Measurements from ENCODE around the gene PIGW.
A peak's percentile ranks its signal among the peaks of the same experiment; 100 is the strongest.
"Not testable (repeated sequence)": the region's sequence is repeated elsewhere in the genome, so short reads cannot be mapped to it uniquely, and the experiment has no call there.

Gene PIGW

DNA sequence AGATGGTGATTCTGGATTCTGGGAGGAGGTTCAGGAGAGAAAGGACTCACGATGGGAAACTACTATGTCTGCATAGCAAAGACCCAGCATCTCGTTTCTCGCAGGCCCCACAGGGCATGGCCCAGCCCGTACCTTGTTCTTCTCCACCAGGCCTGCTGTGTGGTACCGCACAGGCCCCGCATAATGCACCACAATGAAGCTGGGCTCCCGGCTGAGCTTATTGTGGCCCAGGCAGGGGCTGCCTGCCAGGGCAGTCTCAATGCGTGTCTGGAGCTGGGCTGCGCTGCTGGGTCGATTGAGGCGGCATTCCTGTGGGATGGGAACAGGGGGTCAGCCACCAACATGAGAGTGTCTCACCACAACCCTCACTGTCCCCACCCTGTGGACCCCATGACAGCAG, 28.0 kb upstream of the PIGW start:
- no peak for DNase-seq (ENCODE audit: low read depth, low spot score)

DNA sequence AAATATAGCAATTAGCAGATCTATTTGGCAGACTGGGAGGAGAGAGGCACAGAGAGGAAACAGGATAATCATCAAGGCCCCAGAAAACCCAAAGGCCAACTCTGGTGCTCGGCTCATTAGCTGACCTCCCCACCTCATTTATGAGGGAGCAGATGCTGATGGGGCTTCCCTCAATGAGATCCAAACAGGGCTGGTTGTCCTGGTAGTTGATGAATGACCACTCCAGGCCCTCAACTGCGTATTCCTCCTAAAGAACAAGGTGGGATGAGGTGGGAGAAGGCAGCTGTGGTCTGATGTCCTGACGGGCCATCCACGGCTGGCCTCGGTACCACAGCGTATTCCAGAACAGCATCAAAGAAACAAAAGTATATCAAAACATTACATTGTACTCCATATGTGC, 27.5 kb upstream of the PIGW start:
- no peak overlapping the region for H3K4me3 ChIP-seq (ENCODE audit: low read length)

More for the DNA sequence above, 28.0 kb upstream of the PIGW start:
- no peak overlapping the region for H3K4me3 ChIP-seq (ENCODE audit: low read length)

DNA sequence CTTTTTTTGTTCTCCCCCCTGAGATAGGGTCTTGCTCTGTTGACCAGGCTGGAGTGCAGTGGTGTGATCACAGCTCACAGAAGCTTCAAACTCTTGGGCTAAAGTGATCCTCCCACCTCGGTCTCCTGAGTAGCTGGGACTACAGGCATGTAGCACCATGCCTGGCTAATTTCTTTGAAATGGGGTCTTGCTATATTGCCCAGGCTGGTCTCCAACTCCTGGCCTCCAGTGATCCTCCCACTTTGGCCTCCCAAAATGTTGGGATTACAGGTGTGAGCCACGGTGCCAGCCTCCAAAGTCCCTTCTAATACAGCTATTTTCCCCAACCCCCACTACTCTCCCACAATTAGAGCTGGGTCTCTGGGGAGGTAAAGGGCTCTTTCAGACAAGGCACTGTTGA, 26.3 kb upstream of the PIGW start:
- DNase-seq (ENCODE audit: low read depth, low spot score); H3K4me3 ChIP-seq (ENCODE audit: low read length): not testable (repeated sequence)

More for the DNA sequence above, 27.5 kb upstream of the PIGW start:
- no peak for DNase-seq (ENCODE audit: low read depth, low spot score)

DNA sequence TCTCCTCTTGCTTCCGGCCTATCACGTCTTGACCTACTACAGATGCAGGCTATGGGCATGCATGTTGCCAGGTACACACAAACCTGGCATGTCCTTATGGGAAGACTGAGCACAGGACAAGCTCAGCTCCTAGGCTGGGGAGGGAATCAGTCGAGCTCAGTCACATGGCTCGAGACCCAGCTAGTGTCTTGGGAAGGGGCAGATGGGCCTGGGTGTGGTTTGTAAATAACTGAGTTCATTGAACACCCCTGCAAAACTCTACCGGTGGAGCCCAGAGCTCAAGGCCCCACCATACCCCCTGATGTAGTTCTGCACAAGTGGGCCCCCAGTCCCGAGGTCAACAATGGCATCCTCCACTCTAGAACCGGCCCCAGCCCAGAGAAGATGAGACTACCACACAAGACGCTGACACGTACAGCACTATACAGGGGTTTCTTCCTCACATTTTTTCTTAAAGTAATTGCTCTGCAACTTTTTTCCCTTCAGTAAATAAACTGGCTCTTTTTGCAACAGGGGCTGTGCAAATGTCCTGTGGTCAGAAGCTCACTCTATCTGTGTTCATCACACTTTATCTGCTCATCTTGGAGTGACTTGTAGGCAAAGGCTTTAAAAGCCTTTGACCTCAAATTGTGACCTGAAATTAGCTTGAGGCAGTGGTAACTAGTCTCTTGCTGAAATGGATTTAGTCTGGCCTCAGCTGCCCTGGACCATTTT, 25.4 kb upstream of the PIGW start:
- DNase-seq (ENCODE audit: low read depth, low spot score): no peak
- H3K4me3 ChIP-seq (ENCODE audit: low read length): no peak overlapping the region

DNA sequence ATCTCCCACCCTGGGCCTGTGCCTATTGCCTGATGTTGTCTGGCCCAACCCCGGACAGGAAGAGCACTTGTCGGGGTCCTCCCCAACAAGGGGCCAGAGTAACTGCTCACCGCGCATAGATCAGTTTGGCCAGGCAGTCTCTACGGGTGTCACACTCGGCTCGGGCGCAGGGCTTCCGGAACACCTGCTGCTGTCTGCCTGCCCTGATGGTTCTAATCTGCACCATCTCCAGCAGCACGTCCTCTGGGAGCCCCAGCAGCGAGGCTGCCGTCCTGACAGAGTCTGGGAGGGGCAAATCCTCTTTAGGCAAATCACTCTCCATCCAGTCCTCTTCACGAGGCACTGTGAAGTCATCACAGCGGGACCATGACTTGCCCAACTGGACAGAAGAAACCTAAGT, 24.2 kb upstream of the PIGW start:
- H3K4me3 ChIP-seq (ENCODE audit: low read length): no peak overlapping the region
- DNase-seq (ENCODE audit: low read depth, low spot score): no peak

DNA sequence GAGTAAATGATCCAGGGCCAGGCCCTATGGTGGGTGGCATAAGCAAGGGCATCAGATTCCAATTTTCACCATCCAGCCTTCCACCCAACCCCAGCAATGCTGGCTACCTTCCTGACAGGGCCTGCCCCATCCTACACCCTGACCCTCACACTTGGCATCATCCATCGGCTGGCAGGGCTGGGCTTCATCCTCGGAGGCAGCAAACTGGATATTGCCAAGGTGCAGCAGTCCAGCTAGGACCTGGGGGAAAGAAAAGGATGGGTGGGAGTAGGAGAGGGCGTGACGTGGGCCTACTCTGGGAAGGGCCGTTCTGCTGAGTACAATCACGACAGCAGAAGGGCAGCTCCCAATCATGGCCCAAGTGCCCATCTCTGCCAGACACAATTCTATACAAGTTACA, 23.6 kb upstream of the PIGW start:
- DNase-seq (ENCODE audit: low read depth, low spot score): no peak
- no peak overlapping the region for H3K4me3 ChIP-seq (ENCODE audit: low read length)

DNA sequence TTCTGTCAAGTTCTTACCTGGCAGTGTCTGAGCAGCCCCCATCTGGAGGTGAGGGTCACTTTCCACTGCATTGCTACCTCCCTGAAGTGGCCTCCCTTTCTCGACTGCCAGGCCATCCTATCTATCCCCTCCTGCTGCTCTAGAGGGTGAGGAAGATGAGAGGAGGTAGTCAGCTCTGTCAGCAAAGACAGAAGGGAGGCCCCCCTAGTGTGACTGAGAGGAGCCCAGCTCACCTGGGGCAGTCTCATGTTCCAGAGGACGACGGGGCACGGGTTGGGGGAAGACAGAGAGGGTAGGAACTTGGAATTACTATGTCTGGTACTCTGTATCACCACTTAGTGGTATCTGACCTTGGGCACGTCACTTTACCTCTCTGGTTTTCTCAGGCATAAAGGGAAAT, 22.1 kb upstream of the PIGW start:
- H3K4me3 ChIP-seq (ENCODE audit: low read length): no peak overlapping the region
- no peak for DNase-seq (ENCODE audit: low read depth, low spot score)

DNA sequence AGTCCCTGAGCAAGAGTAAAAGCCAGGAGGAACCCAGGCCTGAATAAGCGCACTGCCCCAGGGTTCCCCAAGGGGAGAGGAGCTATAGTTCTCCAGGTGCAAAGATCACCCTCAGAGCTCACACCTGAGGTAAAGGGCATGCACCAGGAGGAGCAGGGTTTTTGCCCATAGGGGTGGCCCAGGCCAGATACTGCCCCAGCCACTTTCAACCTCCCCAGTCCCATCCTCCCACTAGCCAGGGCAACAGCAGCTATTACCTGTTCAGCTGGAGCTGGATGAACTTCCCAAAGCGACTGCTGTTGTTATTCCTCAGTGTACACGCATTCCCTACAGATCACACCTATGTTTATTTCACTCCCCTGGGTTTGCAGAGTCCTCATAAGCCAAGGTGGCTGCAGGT, 19.9 kb upstream of the PIGW start:
- DNase-seq (ENCODE audit: low read depth, low spot score): no peak
- H3K4me3 ChIP-seq (ENCODE audit: low read length): no peak overlapping the region

DNA sequence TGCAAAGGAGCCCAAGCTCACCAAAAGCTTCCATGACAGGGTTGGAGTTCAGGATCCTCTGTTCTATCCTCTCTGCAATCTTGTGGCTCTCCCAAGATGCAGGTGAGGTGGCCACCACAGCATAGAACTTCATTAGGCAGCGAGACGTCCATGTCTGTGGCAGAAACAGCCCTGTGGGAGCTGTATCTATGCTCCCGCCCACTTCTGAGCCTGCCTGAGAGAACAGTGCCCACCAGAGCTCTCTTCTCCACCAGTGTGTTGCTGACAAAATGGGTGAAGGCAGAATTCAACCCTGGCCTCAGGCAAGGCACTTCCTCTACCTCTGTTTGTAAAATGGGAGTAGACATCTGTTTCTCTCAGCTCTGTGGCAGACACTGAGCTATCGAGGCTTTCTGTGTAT, 18.9 kb upstream of the PIGW start:
- no peak for DNase-seq (ENCODE audit: low read depth, low spot score)
- H3K4me3 ChIP-seq (ENCODE audit: low read length): no peak overlapping the region

DNA sequence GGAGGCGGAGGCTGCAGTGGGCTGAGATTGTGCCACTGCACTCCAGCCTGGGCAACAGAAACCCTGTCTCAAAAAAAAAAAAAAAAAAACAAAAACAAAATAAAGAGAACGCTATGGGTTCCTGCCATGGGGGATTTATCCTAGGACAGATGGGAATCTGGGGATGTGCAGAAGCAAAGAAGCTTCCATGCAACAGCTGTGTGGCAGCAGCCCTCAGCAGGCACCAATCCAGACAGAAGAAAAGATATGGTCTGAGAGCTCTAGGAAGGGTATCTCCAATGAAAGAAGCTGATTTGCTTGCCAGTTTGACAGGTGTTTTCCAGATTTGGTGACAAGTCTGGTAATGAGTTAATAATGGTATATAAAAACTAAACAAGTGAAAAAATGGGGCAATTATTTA, 11.7 kb upstream of the PIGW start:
- no peak for DNase-seq (ENCODE audit: low read depth, low spot score)
- H3K4me3 ChIP-seq (ENCODE audit: low read length): no peak overlapping the region

DNA sequence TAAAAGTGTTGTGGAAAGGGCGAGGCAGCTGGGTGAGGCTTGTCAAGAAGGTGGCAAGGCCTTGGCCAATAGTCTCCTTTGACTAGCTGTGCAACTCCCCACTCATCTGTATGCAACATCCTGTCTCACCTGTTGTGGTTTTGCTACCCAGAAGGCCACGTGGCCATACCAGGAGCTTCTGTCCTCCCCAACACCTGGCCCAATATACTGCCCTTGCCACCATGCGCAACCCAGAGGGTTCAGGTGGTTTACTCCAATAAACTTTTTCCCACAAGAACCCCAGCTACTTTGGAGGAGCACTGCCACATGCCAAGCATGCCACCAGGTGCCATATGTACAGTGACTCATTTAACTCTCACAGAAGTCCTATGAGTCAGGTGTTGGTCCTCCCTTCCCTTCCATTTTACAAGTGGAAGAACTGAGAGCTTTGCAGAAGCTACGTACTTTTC, 10.3 kb upstream of the PIGW start:
- peak; percentile 10 for DNase-seq (ENCODE audit: low read depth, low spot score)
- no peak overlapping the region for H3K4me3 ChIP-seq (ENCODE audit: low read length)

DNA sequence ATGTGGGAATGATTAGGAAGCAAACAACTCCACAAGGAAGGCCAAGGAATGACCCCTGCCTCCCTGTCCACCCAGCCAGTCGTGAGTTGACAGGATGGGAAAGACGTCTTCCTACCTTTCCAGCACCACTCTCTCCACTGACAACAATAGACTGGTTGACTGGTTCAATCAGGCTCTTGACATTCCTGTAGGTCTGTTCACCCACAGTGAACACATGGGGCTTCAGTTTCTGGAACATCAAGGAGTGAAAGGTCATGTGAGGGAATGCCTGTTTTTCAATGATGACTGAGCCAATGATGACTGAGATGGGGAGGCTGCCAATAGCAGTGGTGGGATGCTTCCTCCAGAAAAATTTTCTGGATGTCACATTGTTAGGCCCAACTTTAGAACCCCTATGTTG, 9.7 kb upstream of the PIGW start:
- H3K4me3 ChIP-seq (ENCODE audit: low read length): no peak overlapping the region
- DNase-seq (ENCODE audit: low read depth, low spot score): no peak

DNA sequence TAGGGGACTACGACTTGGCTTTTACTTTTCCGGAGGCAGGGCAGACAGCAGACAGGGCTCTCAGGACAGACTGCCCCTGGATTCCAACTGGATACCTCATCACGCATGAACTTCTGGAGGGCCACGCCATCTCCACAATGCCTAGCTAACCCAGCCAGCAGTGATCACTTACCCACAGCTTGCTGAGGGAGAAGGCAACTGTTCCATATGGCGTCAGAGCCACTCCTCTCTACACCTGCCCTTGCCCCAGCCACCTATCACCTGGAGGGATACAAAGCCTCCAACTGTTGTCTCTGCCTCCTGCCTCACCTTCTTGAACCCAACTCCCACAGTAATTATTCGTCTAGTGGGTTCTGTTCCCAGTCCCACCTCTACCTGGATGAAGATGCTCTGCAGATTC, 8.9 kb upstream of the PIGW start:
- DNase-seq (ENCODE audit: low read depth, low spot score): no peak
- H3K4me3 ChIP-seq (ENCODE audit: low read length): no peak overlapping the region

DNA sequence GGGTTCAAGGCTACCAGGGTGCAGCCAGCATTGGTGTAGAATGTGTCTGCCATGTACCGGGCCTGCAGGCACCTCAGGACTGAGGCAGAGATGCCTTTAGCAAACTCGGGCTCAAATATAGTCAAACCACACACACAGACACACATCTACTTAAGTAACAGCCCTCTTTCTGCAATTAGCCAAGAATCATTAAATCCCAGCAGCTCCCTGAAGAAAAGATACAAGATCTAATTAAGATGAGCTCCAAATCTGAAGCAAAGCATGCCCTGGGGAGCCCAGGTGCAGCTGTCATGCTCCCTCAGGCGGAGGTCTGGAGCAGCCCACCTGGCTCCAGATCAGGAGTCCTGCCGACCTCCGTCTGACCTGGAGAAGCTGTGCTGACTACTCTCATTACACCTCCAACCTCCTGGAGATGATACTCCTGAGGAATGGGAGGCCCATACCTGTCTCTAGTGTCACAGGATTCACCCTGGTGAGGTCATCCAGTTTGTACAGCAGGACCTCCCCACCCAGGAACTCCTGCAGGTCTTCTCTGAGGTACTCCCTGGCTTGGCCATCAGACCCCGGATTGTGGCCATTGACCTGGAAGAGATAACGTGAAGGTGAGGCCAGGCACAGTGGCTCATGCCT, 7.1 kb upstream of the PIGW start:
- H3K4me3 ChIP-seq (ENCODE audit: low read length): no peak overlapping the region
- no peak for DNase-seq (ENCODE audit: low read depth, low spot score)

DNA sequence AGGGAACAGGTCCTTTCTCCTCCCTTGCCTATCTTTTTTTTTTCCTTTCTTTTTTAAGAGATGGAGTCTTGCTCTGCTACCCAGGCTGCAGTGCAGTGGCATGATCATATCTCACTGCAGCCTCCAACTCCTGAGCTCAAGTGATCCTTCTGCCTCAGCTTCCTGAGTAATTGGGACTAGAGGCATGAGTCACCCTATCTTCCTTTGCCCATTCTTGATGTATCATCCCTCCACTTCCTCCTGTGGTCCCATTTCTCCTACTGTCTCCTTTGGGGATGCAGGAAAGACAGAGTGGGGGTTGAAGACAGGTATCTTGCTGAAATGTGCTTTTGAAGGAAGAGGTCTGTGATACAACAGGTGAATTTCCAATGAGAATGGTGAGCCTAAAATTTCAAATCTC, 5.7 kb upstream of the PIGW start:
- no peak for DNase-seq (ENCODE audit: low read depth, low spot score)
- no peak overlapping the region for H3K4me3 ChIP-seq (ENCODE audit: low read length)

DNA sequence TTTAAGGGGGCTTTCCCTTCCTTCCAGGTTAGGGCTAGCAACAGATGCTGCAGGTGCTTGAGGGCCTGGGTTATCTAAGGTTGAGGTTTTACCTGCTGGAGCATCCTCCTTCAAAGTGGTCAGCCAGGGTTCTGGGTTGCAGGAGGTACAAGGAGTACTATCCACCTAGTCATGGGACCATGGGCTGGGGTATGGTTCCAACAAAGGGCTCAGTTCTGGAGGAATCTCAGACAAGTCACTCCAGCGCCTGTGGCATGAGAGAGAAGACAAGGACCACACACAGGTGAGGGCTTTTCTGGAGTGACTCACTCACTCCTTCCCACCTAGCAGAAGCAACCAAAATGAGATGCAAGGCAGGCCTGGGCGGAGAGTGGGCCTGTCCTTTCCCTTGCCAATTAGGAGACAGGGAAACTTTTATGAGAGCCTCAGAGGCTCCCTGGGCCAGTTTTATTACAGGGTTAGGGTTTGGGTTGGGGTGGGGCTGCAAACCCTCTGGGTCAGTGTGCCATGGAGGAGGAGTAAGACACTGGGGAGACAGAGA, 2.3 kb upstream of the PIGW start:
- DNase-seq (ENCODE audit: low read depth, low spot score): no peak
- H3K4me3 ChIP-seq (ENCODE audit: low read length): no peak overlapping the region

DNA sequence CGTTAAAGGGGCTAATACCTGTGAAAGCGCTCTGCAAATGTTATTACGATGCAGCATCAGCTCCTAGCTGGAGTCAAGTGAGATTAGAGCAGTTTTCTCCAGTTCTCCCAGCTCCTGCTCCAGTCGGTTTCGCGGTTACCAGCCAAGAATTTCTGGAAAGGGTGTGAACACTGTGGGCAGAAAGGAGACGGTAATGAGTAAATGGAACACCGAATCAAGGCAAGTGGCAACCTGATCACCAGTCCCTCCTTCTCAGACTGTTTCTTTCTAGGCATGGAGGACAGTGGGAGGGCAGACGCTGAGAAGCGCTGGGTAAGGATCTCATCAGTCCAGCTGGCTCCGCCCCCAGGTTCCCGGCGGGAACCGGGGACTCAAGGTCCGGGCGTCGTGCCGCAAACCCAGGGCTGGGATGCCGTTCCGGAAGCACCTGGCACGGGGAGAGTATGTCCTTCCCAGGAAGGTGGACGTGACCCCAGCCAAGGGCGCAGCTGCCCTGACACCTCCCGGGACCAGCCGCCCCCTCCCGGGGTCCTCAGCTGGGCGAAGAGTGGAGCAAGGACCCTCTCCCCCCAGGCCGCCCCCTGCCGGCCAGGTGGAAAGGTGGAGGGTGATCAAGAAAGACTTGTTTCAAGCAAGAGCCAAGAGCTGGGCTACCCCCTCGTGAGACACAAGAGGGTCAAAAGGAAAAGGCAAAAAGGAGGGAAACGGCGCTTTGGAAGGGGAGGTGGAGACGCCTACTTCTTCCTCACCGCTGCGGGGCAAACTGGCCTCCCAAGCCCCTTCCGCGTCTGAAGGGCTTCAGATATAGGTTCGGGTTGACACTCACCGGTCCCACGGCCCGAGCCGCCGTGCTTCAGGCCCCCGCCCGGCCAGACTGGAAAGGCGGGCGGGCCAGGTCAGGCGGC, 600 bp upstream of the PIGW start:
- H3K4me3 ChIP-seq (ENCODE audit: low read length): peak overlapping the region; percentile 87
- no peak for DNase-seq (ENCODE audit: low read depth, low spot score)

DNA sequence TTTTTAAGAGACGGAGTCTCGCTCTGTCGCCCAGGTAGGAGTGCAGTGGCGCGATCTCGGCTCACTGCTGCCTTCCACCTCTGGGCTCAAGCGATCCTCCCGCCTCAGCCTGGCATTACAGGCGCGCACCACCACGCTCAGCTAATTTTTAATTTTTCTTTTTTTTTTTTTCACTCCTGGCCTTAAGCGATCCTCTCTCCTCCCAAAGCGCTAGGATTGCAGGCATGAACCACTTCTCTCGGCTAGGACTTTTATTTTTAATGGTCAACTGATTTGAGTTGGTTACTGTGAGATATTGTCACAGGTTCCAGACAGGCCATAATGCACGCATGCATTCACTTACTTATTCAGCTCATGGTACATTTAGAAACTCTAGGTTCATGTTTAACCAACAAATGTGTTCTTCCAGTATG, 888 bp downstream of the PIGW start:
- peak overlapping the region; percentile 87 for H3K4me3 ChIP-seq (ENCODE audit: low read length)
- no peak for DNase-seq (ENCODE audit: low read depth, low spot score)

DNA sequence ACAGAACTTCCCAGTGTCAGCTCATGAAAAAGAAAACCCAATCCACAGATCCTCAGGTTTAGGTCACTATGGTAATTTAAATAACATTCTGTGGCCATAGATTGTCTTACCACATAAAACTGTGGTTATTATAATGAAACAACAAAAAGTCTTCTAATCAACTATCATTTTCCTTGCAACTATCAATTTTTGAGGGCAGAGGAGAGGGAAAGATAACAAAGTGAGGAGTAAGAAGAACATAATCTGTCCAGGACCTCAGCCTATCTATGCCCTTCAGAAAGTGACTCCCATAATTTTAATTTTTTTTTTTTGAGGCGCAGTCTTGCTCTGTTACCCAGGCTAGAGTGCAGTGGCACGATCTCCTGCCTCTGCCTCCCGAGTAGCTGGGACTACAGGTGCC, 5.9 kb downstream of the PIGW start:
- no peak for DNase-seq (ENCODE audit: low read depth, low spot score)
- no peak overlapping the region for H3K4me3 ChIP-seq (ENCODE audit: low read length)

DNA sequence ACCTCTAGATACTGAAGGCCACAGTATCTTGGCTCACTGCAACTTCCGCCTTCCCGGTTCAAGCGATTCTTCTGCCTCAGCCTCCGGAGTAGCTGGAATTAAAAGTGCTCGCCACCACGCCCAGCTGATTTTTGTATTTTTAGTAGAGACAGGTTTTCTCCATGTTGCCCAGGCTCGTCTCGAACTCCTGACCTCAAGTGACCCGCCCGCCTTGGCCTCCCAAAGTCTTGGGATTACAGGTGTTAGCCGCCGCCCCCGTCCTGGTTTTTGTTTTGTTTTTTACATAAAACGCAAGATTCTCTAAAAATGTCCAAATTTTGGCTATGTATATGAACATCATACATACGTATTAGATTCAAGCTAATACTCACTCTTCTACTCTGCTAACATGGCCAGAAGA, 8.0 kb downstream of the PIGW start:
- DNase-seq (ENCODE audit: low read depth, low spot score): no peak
- H3K4me3 ChIP-seq (ENCODE audit: low read length): no peak overlapping the region
